ENCODE data around the gene PLA2G2D.

Gene PLA2G2D

DNA sequence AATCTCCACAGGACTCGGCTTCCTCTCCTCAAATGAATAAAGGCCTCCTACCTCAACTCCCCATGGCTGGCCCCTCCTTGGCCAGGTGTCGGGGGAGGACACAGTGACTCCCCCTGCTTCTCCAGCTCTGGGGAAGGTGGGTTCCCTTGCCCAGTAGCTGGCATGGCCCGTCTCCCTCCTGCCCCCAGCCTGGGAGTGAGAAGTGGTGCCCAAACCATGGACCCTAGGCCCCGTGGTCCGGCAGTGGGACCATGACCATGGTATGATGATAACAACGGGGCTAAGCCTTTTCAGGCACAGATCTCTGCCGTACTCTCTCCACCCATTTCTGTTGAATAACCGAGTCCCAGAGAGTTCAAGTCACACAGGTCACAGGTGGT, 31.0 kb upstream of the PLA2G2D start:
- no peak for DNase-seq (ENCODE audit: low read depth)
- no peak for TF ChIP-seq CTCF (conservative IDR thresholded peaks at IDR 0.05; ENCODE audit: low read length)
- H3K4me3 ChIP-seq (ENCODE audit: low read length): no peak overlapping the region

DNA sequence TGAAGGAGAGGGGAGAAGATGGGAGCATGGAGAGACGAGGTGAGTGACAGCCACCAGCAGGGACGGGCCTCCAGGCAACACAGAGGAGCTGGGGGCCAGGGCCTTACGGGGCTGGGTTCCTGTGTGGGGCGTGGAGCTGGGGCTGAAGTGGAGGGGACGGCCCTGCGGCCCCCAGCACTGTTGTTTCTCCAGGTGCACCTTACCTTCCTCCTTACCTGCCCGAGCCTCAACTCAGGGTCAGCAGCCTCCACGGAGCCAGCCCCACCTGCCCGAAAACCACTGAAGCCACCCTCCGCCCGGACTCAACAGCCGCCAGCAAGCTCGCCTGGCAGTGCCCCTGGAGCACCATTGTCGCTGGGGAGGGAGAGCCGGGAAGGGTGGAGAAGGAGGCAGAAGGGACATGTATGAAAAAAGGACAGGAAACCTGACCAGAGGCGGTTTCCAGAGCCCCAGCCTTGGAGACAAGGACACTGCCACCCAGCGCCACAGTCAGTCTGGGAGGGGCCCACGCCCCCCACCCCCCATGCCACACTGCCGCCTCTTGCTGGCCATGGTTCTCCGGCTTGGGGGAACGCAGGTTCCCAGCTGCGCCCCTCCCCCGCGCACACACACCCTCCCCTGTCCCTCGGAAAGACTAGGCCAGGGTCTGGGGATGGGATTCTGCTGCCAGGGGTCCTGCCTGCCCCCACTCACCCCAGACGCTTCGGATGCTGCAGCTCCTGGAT, 30.4 kb upstream of the PLA2G2D start:
- TF ChIP-seq CTCF (conservative IDR thresholded peaks at IDR 0.05; ENCODE audit: low read length): no peak
- no peak overlapping the region for H3K4me3 ChIP-seq (ENCODE audit: low read length)
- DNase-seq (ENCODE audit: low read depth): no peak

DNA sequence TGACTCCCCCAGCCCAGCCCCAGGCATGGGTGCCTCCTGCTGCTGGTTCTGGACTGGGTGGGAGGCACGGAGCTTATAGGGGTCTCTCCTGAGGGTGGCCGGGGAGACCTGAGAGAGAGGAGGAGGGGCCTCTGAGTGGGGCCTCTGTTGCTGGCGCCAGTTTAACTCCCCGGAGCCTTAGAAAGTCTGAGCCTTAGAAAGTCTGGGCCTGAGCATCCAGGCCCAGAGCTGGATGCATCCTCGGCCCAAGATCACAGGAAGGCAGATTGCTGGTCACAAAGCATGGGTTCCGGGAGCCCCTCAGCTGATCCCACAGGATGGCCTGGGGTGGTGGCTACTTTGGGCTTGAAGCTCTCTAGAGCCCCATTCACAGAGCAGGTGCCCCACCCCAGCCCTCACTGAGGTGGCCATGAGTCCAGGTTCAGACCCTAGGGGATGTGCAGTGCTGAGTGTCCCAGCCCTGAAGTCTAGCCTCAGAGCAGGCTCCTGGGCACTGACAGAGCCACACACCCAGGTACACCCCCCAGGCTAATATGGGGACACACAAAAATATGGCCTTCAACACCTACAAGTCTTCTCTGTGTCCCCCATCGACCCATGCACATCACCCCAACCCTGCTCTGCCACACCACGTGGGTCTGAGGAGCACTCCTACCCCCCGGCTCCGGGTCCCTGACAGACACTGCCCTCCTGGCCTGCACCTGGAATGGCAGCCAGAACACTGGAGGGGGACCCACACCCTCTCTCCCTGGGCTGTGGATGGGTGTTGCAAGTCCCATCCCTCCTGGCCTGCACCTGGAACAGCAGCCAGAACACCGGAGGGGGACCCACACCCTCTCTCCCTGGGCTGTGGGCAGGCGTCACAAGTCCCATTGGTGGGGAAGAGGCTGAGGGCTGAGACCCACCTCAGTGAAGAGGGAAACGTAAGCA, 29.5 kb upstream of the PLA2G2D start:
- H3K4me3 ChIP-seq (ENCODE audit: low read length): no peak overlapping the region
- no peak for TF ChIP-seq CTCF (conservative IDR thresholded peaks at IDR 0.05; ENCODE audit: low read length)
- DNase-seq (ENCODE audit: low read depth): no peak

- no peak for DNase-seq (ENCODE audit: low read depth)
- no peak for TF ChIP-seq CTCF (conservative IDR thresholded peaks at IDR 0.05; ENCODE audit: low read length)
- no peak overlapping the region for H3K4me3 ChIP-seq (ENCODE audit: low read length)
Observed at GRCh38 chr1:20147846-20148570, 28.7 kb upstream of the PLA2G2D start.

DNA sequence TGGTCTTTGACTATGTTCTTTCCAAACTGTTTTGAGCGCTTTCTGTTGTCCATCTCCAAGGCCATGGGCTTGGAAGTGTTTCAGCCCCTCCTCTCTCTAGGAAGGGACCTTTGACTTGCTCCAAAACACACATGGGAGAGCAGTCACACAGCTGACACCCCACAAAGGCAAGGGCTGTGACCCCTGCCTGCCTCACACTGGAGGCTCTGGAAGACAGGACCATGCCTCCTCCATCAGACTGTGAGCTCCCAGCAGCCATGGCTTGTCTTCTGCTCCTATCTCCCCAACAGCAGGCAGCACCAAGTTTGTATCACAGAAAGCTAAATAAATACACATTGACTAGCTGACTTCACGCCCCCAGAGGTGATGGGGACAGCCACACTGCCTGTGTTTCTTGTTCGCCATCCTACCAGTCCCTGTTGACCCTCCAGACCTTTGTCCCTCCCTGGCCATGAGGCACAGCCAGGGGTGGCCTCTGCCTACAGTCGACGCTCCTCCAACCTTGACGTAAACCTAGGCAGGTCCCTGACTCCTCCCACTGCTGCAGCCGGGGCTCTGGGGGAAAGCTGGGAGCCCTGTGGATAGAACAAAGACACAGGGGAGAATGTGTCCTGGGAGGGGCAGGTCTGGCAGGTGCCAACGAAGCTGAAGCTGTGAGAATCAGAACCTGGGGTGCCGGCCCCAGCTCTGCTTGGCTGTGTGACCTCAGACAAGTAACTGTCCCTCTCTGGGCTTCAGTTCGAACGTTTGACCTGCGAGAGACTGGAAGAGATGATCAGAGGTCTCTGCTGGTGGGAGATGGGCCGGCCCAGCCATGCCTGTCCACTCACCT, 24.6 kb upstream of the PLA2G2D start:
- no peak for TF ChIP-seq CTCF (conservative IDR thresholded peaks at IDR 0.05; ENCODE audit: low read length)
- no peak overlapping the region for H3K4me3 ChIP-seq (ENCODE audit: low read length)
- no peak for DNase-seq (ENCODE audit: low read depth)

GRCh38 chr1:20143318-20143717, 24.0 kb upstream of the PLA2G2D start:
- no peak overlapping the region for H3K4me3 ChIP-seq (ENCODE audit: low read length)
- no peak for TF ChIP-seq CTCF (conservative IDR thresholded peaks at IDR 0.05; ENCODE audit: low read length)
- DNase-seq (ENCODE audit: low read depth): no peak
